H1 (cell line): ENCODE measurements around the gene NHLH1. TPM values are rescaled to one million over a fixed set of nuclear protein-coding genes. Genes with fewer than 3 reads are reported as not detected.
A peak's percentile ranks its signal among the peaks of the same experiment; 100 is the strongest.

Experiments
- CTCF ChIA-PET: fragments of 300-600 bp; sonication (Branson Sonifier 250); formaldehyde crosslinking; loops from one replicate; lab custom pipeline; 2021; ENCODE audit not compliant: partially characterized antibody; lab: Charles Lee
- POLR2A ChIA-PET: fragments of 300-600 bp; sonication (Branson Sonifier 250); formaldehyde crosslinking; loops from one replicate; lab custom pipeline; 2021; ENCODE audit warnings: inconsistent platforms; ENCODE audit not compliant: partially characterized antibody; lab: Charles Lee
- DNase-seq, 2 experiments: peaks; one replicate each; pipeline versions ENCODE4 v3.0.0 to v3.0.0-alpha.2; 2010 to 2022; ENCODE audit warnings: low spot score in 2 of 2, low read depth in 1 of 2, mixed read lengths in 1 of 2
- FAIRE-seq: peaks from 2 replicates; lab custom pipeline; 2011; peaks lifted over from hg19 to GRCh38; lab: Jason Lieb, UNC
- H2AFZ ChIP-seq: 2 replicates; pipeline ENCODE4 v1.8.1; 2012; ENCODE audit warnings: low read length, inconsistent platforms
- H2AK5ac ChIP-seq: 2 replicates; pipeline ENCODE4 v1.6.1; 2013; ENCODE audit warnings: low read depth, low read length
- H2BK120ac ChIP-seq: replicated peaks from 2 replicates; pipeline ENCODE3; 2013; ENCODE audit warnings: low read depth, low read length, inconsistent platforms
- H2BK12ac ChIP-seq: 2 replicates; pipeline ENCODE4 v1.6.1; 2013; ENCODE audit warnings: low read depth, low read length
- H2BK15ac ChIP-seq: 2 replicates; pipeline ENCODE4 v1.6.1; 2013; ENCODE audit warnings: low read length
- H2BK20ac ChIP-seq: 2 replicates; pipeline ENCODE4 v1.6.1; 2013; ENCODE audit warnings: low read length
- H2BK5ac ChIP-seq: 2 replicates; pipeline ENCODE4 v1.6.1; 2013; ENCODE audit warnings: low read depth, low read length
- H3K14ac ChIP-seq: 2 replicates; pipeline ENCODE4 v1.6.1; 2013; ENCODE audit warnings: inconsistent platforms; ENCODE audit not compliant: insufficient read length
- H3K18ac ChIP-seq: 2 replicates; pipeline ENCODE4 v1.6.1; 2013; ENCODE audit warnings: low read length; ENCODE audit errors: extremely low read depth
- H3K23ac ChIP-seq: 2 replicates; pipeline ENCODE4 v1.6.1; 2013; ENCODE audit warnings: inconsistent platforms; ENCODE audit not compliant: insufficient read length
- H3K23me2 ChIP-seq: 2 replicates; pipeline ENCODE4 v1.6.1; 2013; ENCODE audit warnings: low read depth, low read length
- H3K27ac ChIP-seq: 2 replicates; pipeline ENCODE4 v1.6.1; 2011; ENCODE audit warnings: low read depth, low read length, inconsistent platforms
- H3K27me3 ChIP-seq, 4 experiments: replicated peaks in 1 of 4; 1 replicate in 1 of 4; 2 replicates in 3 of 4; pipeline versions ENCODE4 v1.6.1 to v1.8.1; 2011 to 2013; ENCODE audit warnings: low read length in 3 of 4, mild to moderate bottlenecking in 3 of 4, inconsistent platforms in 2 of 4, mixed read lengths in 2 of 4, moderate library complexity in 1 of 4; ENCODE audit not compliant: control insufficient read depth in 3 of 4, insufficient read depth in 3 of 4; ENCODE audit errors: extremely low read depth in 1 of 4
- H3K36me3 ChIP-seq, 4 experiments: 2 replicates each; pipeline versions ENCODE4 v1.6.1 to v1.8.1; 2011 to 2013; ENCODE audit warnings: mild to moderate bottlenecking in 4 of 4, low read length in 3 of 4, moderate library complexity in 2 of 4, control low read depth in 1 of 4, inconsistent platforms in 1 of 4; ENCODE audit not compliant: insufficient read depth in 4 of 4, control insufficient read depth in 2 of 4
- H3K4ac ChIP-seq: replicated peaks from 2 replicates; pipeline ENCODE3; 2013; ENCODE audit warnings: low read length, low read depth, mixed read lengths, inconsistent platforms; ENCODE audit not compliant: insufficient read length
- H3K4me1 ChIP-seq, 4 experiments: replicated peaks in 1 of 4; 1 replicate in 1 of 4; 2 replicates in 3 of 4; pipeline versions ENCODE4 v1.6.1 to v1.8.1; 2011 to 2013; ENCODE audit warnings: low read length in 3 of 4, inconsistent platforms in 2 of 4, mixed read lengths in 1 of 4; ENCODE audit not compliant: insufficient read depth in 4 of 4, control insufficient read depth in 3 of 4
- H3K4me2 ChIP-seq, 2 experiments: 2 replicates each; pipeline versions ENCODE4 v1.6.1 to v1.8.1; 2011 to 2013; ENCODE audit warnings: low read depth in 2 of 2, low read length in 2 of 2, control low read depth in 1 of 2, inconsistent platforms in 1 of 2, mild to moderate bottlenecking in 1 of 2; ENCODE audit not compliant: insufficient read depth in 1 of 2
- H3K4me3 ChIP-seq, 4 experiments: fragments of 200-600, 300-600 bp in 1 of 4; sonication (generic), shearing (Covaris generic), sonication (Bioruptor Twin) in 1 of 4; 2 replicates each; pipeline versions ENCODE4 v1.5.1 to v1.8.1; 2011 to 2016; ENCODE audit warnings: low read length in 4 of 4, low read depth in 3 of 4, control low read depth in 2 of 4, inconsistent platforms in 2 of 4, mild to moderate bottlenecking in 2 of 4, mixed read lengths in 1 of 4, moderate library complexity in 1 of 4; ENCODE audit not compliant: insufficient read depth in 2 of 4; ENCODE audit errors: extremely low read depth in 1 of 4
- H3K56ac ChIP-seq: replicated peaks from 2 replicates; pipeline ENCODE3; 2013; ENCODE audit warnings: low read depth, mild to moderate bottlenecking, mixed read lengths, low read length, inconsistent platforms; ENCODE audit not compliant: insufficient read length
- H3K79me1 ChIP-seq: 2 replicates; pipeline ENCODE4 v1.6.1; 2013; ENCODE audit warnings: low read depth, low read length, control low read depth
- H3K79me2 ChIP-seq, 2 experiments: 2 replicates each; pipeline versions ENCODE4 v1.6.1 to v1.8.1; 2012 to 2013; ENCODE audit warnings: low read length in 2 of 2, mild to moderate bottlenecking in 2 of 2, inconsistent platforms in 1 of 2; ENCODE audit not compliant: insufficient read depth in 2 of 2, control insufficient read depth in 1 of 2
- H3K9ac ChIP-seq, 4 experiments: replicated peaks in 1 of 4; 1 replicate in 1 of 4; 2 replicates in 3 of 4; pipeline versions ENCODE4 v1.6.1 to v1.8.1; 2011 to 2013; ENCODE audit warnings: low read depth in 3 of 4, low read length in 3 of 4, control low read depth in 2 of 4, mild to moderate bottlenecking in 2 of 4, moderate library complexity in 2 of 4, inconsistent platforms in 1 of 4; ENCODE audit errors: extremely low read depth in 1 of 4
- H3K9me3 ChIP-seq, 2 experiments: 2 replicates each; pipeline versions ENCODE4 v1.6.1 to v1.8.1; 2012 to 2013; ENCODE audit warnings: mild to moderate bottlenecking in 2 of 2, moderate library complexity in 2 of 2, control low read depth in 1 of 2, inconsistent platforms in 1 of 2, low read depth in 1 of 2, low read length in 1 of 2, mixed read lengths in 1 of 2; ENCODE audit not compliant: insufficient read depth in 2 of 2
- H4K20me1 ChIP-seq, 2 experiments: replicated peaks in 1 of 2; 2 replicates each; pipeline versions ENCODE3 to v1.8.1; 2011 to 2013; ENCODE audit warnings: inconsistent platforms in 2 of 2, low read length in 2 of 2, mild to moderate bottlenecking in 1 of 2; ENCODE audit not compliant: insufficient read depth in 2 of 2, control insufficient read depth in 1 of 2
- H4K5ac ChIP-seq: 2 replicates; pipeline ENCODE4 v1.6.1; 2013; ENCODE audit warnings: low read length, low read depth, mixed read lengths, inconsistent platforms; ENCODE audit not compliant: insufficient read length
- H4K8ac ChIP-seq: 2 replicates; pipeline ENCODE4 v1.8.0; 2013; ENCODE audit warnings: mild to moderate bottlenecking, moderate library complexity, low read length, inconsistent platforms; ENCODE audit not compliant: insufficient read depth; ENCODE audit errors: extremely low read depth
- H4K91ac ChIP-seq: replicated peaks from 2 replicates; pipeline ENCODE3; 2013; ENCODE audit warnings: low read length, mixed read lengths, inconsistent platforms; ENCODE audit not compliant: insufficient read length
- MAFK ChIP-seq: IDR thresholded peaks from 2 replicates; pipeline ENCODE4 v1.6.1; 2012; ENCODE audit warnings: low read depth, mild to moderate bottlenecking, improper control_type of control experiment, low read length
- SP1 ChIP-seq: IDR thresholded peaks from 2 replicates; pipeline ENCODE4 v1.6.1; 2011; ENCODE audit warnings: low read depth, low read length
- polyA plus RNA-seq, 7 experiments: library from polyadenylated mRNA; depleted of rRNA in 3 of 7; stranded (reverse) in 5 of 7; unstranded in 2 of 7; fragments of >200 nt in 5 of 7; fragments of 200-250 nt in 2 of 7; gene quantifications; 1 replicate in 5 of 7; 2 replicates in 1 of 7; 4 replicates in 1 of 7; pipeline versions ENCODE4 v1.2.1 to v1.2.3, GENCODE V29; 2011 to 2013; ENCODE audit warnings: missing spikeins in 2 of 7, mixed read lengths in 2 of 7
- total RNA-seq: library from RNA; stranded (reverse); fragmentation: NEBNext Ultra II Directional; extraction: Animal tissue kit (Norgen Biotek cat#: 25700); gene quantifications from 2 replicates; pipeline ENCODE4 v1.2.1, GENCODE V29; 2021

The NHLH1 gene
- total and polyA plus RNA-seq, 2 of the 8 experiments (the other 6 are each of a cell fraction or from before 2014, with no cell fraction given): 0.39 to 0.91 TPM

GRCh38 chr1:160332516-160332915 is 34.4 kb upstream of the NHLH1 start:
- no peak overlapping the region for H4K8ac ChIP-seq
- H4K5ac ChIP-seq: no peak overlapping the region
- H3K56ac ChIP-seq: no peak overlapping the region
- H2AK5ac ChIP-seq: no peak overlapping the region
- no peak overlapping the region for H3K4me2 ChIP-seq
- H3K79me1 ChIP-seq: no peaks in the 10 kb centered on the region
- H3K9ac ChIP-seq: no peak overlapping the region
- no peak overlapping the region for H3K18ac ChIP-seq
- ChIA-PET CTCF (interaction anchor here (0.6 to 6.8 kb wide), 6 partner anchors 12 to 185 kb away, joined by 3 to 55 read pairs (median 4); no protein-coding TSS in a partner anchor), POLR2A (interaction anchor here (1.0 to 1.1 kb wide), 2 partner anchors 12 to 42 kb away, joined by 3 read pairs; no protein-coding TSS in a partner anchor)
- H2BK20ac ChIP-seq: no peak overlapping the region
- no peaks in the 10 kb centered on the region for H3K79me2 ChIP-seq
- H2BK120ac ChIP-seq: no peak overlapping the region
- TF ChIP-seq MAFK (peak; percentile 48; the same call in 1 of the 2 replicates), SP1 (no peak)
- H3K27ac ChIP-seq: no peak overlapping the region
- FAIRE-seq (no peak), DNase-seq (no peak)
- H4K20me1 ChIP-seq: peaks cover 1 to 2% of the 10 kb centered on the region in 2 experiments
- no peak overlapping the region for H4K91ac ChIP-seq
- H3K23me2 ChIP-seq: no peaks in the 10 kb centered on the region
- H3K4me1 ChIP-seq: no peaks in the 10 kb centered on the region
- no peak overlapping the region for H3K23ac ChIP-seq
- no peaks in the 10 kb centered on the region for H3K27me3 ChIP-seq
- no peak overlapping the region for H2BK5ac ChIP-seq
- peaks cover 13 to 68% (median 39%) of the 10 kb centered on the region in 4 experiments for H3K36me3 ChIP-seq
- no peak overlapping the region for H3K4ac ChIP-seq
- H2BK12ac ChIP-seq: no peak overlapping the region
- H2BK15ac ChIP-seq: no peak overlapping the region
- H2AFZ ChIP-seq: no peak overlapping the region
- no peak overlapping the region for H3K14ac ChIP-seq
- no peak overlapping the region for H3K4me3 ChIP-seq
- H3K9me3 ChIP-seq: no peaks in the 10 kb centered on the region
